ENCODE measurements around the gene WTAP. TPM values are rescaled to one million over a fixed set of nuclear protein-coding genes. Genes with fewer than 3 reads are reported as not detected.
"Not testable (repeated sequence)": the region's sequence is repeated elsewhere in the genome, so short reads cannot be mapped to it uniquely, and the experiment has no call there.

Gene WTAP
- total RNA-seq, 1 donor from 2014 or later: 131 TPM

GRCh38 chr6:159693128-159693893 is 34.0 kb upstream of the WTAP start, which contains the start of gene SOD2:
TSS of gene SOD2 (minus strand) at chr6:159693241. CDS start at chr6:159693167, 74 bp downstream.
- FAIRE-seq (no peak), DNase-seq (ENCODE audit: low spot score in 2 of 2) (peak; percentile 84 to 88)

DNA sequence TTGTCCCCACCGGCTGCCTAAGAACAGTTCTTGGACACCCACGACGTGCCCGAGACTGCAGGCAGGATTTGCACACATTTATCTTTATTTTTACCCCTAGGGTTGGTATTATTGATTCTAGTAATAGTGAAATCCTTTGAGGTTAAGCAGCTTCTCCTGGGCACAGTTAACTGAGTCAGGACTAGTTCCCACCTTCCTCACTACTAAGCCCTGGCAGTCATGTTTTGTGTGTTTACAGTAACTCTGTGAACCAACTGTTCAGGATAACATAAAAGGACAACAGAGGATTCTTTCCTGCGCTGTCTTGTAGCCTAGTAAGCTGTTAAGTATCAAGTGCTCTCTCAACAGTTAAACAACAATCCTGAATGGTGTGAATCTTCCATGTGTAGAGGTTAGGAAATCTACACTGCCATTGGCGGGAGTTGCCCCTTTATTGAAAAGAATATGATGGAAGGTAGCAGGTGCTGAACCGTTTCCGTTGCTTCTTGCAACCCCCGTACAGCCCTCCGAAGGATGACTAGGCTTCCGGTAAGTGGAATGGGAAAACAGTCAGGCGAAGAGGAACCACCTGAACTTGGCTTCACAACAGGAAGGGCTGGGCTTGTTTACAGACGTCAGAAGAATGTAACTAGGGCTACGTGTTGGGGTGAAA is 33.3 kb upstream of the WTAP start:
- FAIRE-seq (no peak), DNase-seq (ENCODE audit: low spot score in 2 of 2) (peak; percentile 15 to 25)

- no peak for DNase-seq (ENCODE audit: low spot score in 2 of 2)
- FAIRE-seq: no peak
These were observed 31.3 kb upstream of the WTAP start for GRCh38 chr6:159695984-159696383.

DNA sequence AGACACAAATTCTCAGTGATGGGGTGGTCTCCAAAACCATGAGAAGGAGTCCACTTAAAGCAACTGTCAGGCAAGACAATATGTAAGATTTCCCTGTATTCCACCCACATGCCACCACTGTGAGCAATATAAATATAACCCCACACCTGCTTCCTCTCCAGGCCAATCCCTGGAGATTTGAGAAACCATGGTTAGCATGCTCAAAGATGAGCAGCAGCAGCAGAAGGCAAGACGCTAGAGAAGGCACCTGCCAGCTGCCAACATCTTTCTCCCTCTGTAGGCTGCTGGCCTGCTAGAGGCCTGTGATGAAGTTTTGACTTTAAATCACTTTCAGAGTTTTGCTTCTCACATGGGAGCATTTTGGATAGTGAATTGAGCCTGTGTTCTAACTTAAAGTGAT is 26.3 kb upstream of the WTAP start:
- no peak for DNase-seq (ENCODE audit: low spot score in 2 of 2)
- no peak for FAIRE-seq

- FAIRE-seq (no peak), DNase-seq (ENCODE audit: low spot score in 2 of 2) (no peak)
These were observed 25.8 kb upstream of the WTAP start for GRCh38 chr6:159701413-159701999.

- not testable (repeated sequence) for DNase-seq (ENCODE audit: low spot score in 2 of 2); FAIRE-seq
These were observed 16.7 kb upstream of the WTAP start for GRCh38 chr6:159710603-159711002.

DNA sequence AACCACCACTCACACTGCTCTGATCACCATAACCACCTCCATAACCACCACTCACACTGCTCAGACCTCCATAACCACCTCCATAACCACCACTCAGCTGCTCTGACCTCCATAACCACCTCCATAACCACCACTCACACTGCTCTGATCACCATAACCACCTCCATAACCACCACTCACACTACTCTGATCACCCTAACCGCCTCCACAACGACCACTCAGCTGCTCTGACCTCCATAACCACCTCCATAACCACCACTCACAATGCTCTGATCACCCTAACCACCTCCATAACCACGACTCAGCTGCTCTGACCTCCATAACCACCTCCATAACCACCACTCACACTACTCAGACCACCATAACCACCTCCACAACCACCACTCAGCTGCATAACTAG is 14.9 kb upstream of the WTAP start:
- not testable (repeated sequence) for FAIRE-seq; DNase-seq (ENCODE audit: low spot score in 2 of 2)

- FAIRE-seq (no peak), DNase-seq (ENCODE audit: low spot score in 2 of 2) (no peak)
These were observed 13.3 kb upstream of the WTAP start for GRCh38 chr6:159713984-159714383.

- no peak for DNase-seq (ENCODE audit: low spot score in 2 of 2)
- FAIRE-seq: no peak
These were observed 12.9 kb upstream of the WTAP start for GRCh38 chr6:159714404-159714803.

GRCh38 chr6:159715166-159715565 is 12.1 kb upstream of the WTAP start:
- no peak for FAIRE-seq
- DNase-seq (ENCODE audit: low spot score in 2 of 2): no peak

DNA sequence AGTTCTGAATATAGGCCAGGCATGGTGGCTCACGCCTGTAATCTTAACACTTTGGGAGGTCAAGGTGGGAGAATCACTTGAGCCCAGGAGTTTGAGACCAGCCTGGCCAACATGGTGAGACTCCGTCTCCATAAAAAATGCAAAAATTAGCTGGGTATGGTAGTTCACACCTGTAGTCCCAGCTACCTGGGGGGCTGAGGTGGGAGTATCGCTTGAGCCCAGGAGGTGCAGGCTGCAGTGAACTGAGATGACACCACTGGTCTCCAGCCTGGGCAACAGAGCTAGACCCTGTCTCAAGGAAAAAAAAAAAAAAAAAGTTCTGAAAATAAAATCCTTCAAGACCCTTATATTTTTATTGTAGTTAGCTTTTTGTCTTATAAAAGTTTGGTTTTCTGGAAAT is 11.7 kb upstream of the WTAP start:
- DNase-seq (ENCODE audit: low spot score in 2 of 2): no peak
- FAIRE-seq: no peak

- FAIRE-seq (no peak), DNase-seq (ENCODE audit: low spot score in 2 of 2) (no peak)
These were observed 10.8 kb upstream of the WTAP start for GRCh38 chr6:159716247-159717096.

GRCh38 chr6:159718634-159719033 is 8.7 kb upstream of the WTAP start:
- DNase-seq (ENCODE audit: low spot score in 2 of 2): no peak
- FAIRE-seq: no peak

DNA sequence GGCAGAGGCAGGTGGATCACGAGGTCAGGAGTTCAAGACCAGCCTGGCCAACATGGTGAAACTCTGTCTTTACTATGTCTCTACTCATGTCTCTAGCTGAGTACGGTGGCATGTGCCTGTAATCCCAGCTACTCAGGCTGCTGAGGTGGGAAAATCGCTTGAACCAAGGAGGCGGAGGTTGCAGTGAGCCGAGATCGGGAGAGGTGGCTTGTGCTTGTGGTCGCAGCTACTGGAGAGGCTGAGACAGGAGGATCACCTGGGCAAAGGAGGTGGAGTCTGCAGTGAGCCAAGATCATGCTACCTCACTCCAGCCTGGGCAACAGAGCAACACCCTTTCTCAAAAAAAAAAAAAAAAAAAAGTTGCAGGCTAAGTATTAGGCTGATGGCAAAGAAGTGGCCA is 8.0 kb upstream of the WTAP start:
- no peak for FAIRE-seq

GRCh38 chr6:159720708-159721107 is 6.6 kb upstream of the WTAP start:
- no peak for FAIRE-seq

More for the DNA sequence above, 8.0 kb upstream of the WTAP start:
- DNase-seq (ENCODE audit: low spot score in 2 of 2): no peak

GRCh38 chr6:159721981-159722380 is 5.3 kb upstream of the WTAP start:
- FAIRE-seq; DNase-seq (ENCODE audit: low spot score in 2 of 2): not testable (repeated sequence)

More at GRCh38 chr6:159720708-159721107, 6.6 kb upstream of the WTAP start:
- DNase-seq (ENCODE audit: low spot score in 2 of 2): no peak

- no peak for FAIRE-seq
- DNase-seq (ENCODE audit: low spot score in 2 of 2): no peak
These were observed 4.7 kb upstream of the WTAP start for GRCh38 chr6:159722655-159723054.

- no peak for FAIRE-seq
- no peak for DNase-seq (ENCODE audit: low spot score in 2 of 2)
These were observed 4.0 kb upstream of the WTAP start for GRCh38 chr6:159723259-159723658.

- DNase-seq (ENCODE audit: low spot score in 2 of 2) (no peak), FAIRE-seq (no peak)
These were observed 2.5 kb upstream of the WTAP start for GRCh38 chr6:159724778-159725177.

- FAIRE-seq: not testable (repeated sequence)
These were observed 2.1 kb upstream of the WTAP start for GRCh38 chr6:159725208-159725607.

More at GRCh38 chr6:159725208-159725607, 2.1 kb upstream of the WTAP start:
- DNase-seq (ENCODE audit: low spot score in 2 of 2): not testable (repeated sequence)

Measured in frontal cortex (tissue), 4 donors.